ENCODE measurements around the gene SUSD1. TPM values are rescaled to one million over a fixed set of nuclear protein-coding genes. Genes with fewer than 3 reads are reported as not detected.
A peak's percentile ranks its signal among the peaks of the same experiment; 100 is the strongest.

The SUSD1 gene
- total and polyA plus RNA-seq, 9 of the 15 experiments (the other 6 are each of a cell fraction or from before 2014, with no cell fraction given): 10.9 to 44.4 (median 36.1) TPM

- TF ChIP-seq PURB (CRISPR knock-in tag; IDR thresholded peaks at IDR 0.05; ENCODE audit: low read depth): no peak
- no peak for TF ChIP-seq EHMT2 (IDR thresholded peaks at IDR 0.05)
- TF ChIP-seq EWSR1 (IDR thresholded peaks at IDR 0.05; ENCODE audit: borderline replicate concordance, low read depth, partially characterized antibody): no peak
- no peak for TF ChIP-seq HNRNPH1 (optimal IDR thresholded peaks at IDR 0.05; ENCODE audit: low read depth, low read length)
- no peak for TF ChIP-seq TSC22D4 (tag; IDR thresholded peaks at IDR 0.05)
- no peak for TF ChIP-seq ZFPM2 (CRISPR knock-in tag; IDR thresholded peaks at IDR 0.05)
- no peak for TF ChIP-seq ASH1L (IDR thresholded peaks at IDR 0.05; ENCODE audit: borderline replicate concordance, low read depth, partially characterized antibody)
- TF ChIP-seq PTBP1 (IDR thresholded peaks at IDR 0.05; ENCODE audit: low read depth, low read length): no peak
- no peak for TF ChIP-seq TCF7 (IDR thresholded peaks at IDR 0.05; ENCODE audit: borderline replicate concordance)
- no peak for TF ChIP-seq MED1 (CRISPR knock-in tag; IDR thresholded peaks at IDR 0.05; ENCODE audit: borderline replicate concordance)
- no peak for TF ChIP-seq ZNF696 (CRISPR knock-in tag; conservative IDR thresholded peaks at IDR 0.05)
- peak; percentile 54; the same call in 1 of the 2 replicates for TF ChIP-seq POLR2A (conservative IDR thresholded peaks at IDR 0.05)
- no peak for TF ChIP-seq MBD2 (IDR thresholded peaks at IDR 0.05; ENCODE audit: borderline replicate concordance, low read depth)
- TF ChIP-seq THAP7 (CRISPR knock-in tag; IDR thresholded peaks at IDR 0.05): no peak
- TF ChIP-seq GATA2 (CRISPR knock-in tag; IDR thresholded peaks at IDR 0.05): no peak
- TF ChIP-seq CTCF (IDR thresholded peaks at IDR 0.05 in 2 of 3, conservative IDR thresholded peaks at IDR 0.05 in 1 of 3; ENCODE audit: insufficient read depth in 2 of 3, low read depth in 1 of 3, low read length in 3 of 3): no peak
Measured at GRCh38 chr9:112174222-112174964, 704 bp downstream of the SUSD1 start (continued).

Data from K562 (cell line).